HCT116 (cell line): ENCODE data around the gene GOLGA8G.
"Not testable (repeated sequence)": the region's sequence is repeated elsewhere in the genome, so short reads cannot be mapped to it uniquely, and the experiment has no call there.

ENCODE experiments used
- CEBPB ChIP-seq: IDR thresholded peaks from 2 replicates; pipeline ENCODE4 v1.6.1; 2012; ENCODE audit warnings: low read depth
- CTCF ChIP-seq, 3 experiments: fragments of 200-600 bp in 1 of 3; sonication (generic) in 1 of 3; IDR thresholded peaks in 2 of 3; conservative IDR thresholded peaks in 1 of 3; 2 replicates each; pipeline ENCODE4 v1.5.1; 2012 to 2017; ENCODE audit warnings: low read depth in 2 of 3, low read length in 2 of 3, antibody characterized with exemption in 1 of 3, borderline replicate concordance in 1 of 3, control low read depth in 1 of 3, mild to moderate bottlenecking in 1 of 3, mixed read lengths in 1 of 3, mixed run types in 1 of 3, moderate library complexity in 1 of 3; ENCODE audit not compliant: insufficient read depth in 1 of 3
- EZH2 ChIP-seq: fragments of 200-600 bp; sonication (generic); IDR thresholded peaks from 2 replicates; pipeline ENCODE4 v1.6.1; 2017; ENCODE audit warnings: antibody characterized with exemption, mixed run types

- TF ChIP-seq EZH2; CTCF (IDR thresholded peaks at IDR 0.05 in 2 of 3, conservative IDR thresholded peaks at IDR 0.05 in 1 of 3; ENCODE audit: borderline replicate concordance in 1 of 3, insufficient read depth in 1 of 3, low read depth in 2 of 3, low read length in 2 of 3); CEBPB: not testable (repeated sequence)
Measured at GRCh38 chr15:28481340-28481739, 51.4 kb downstream of the GOLGA8G start.
